ENCODE measurements around the gene SHH.

GRCh38 chr7:155792315-155792960, 19.8 kb downstream of the SHH start:
- TF ChIP-seq CTCF (conservative IDR thresholded peaks at IDR 0.05; ENCODE audit: low read depth, low read length), result no peak
- no peak for TF ChIP-seq ELK1 (IDR thresholded peaks at IDR 0.05; ENCODE audit: borderline replicate concordance, low read depth, low read length)
- TF ChIP-seq MXI1 (IDR thresholded peaks at IDR 0.05; ENCODE audit: borderline replicate concordance, low read depth, low read length), result no peak
- TF ChIP-seq POLR2A (IDR thresholded peaks at IDR 0.05; ENCODE audit: low read depth, low read length), result no peak
- TF ChIP-seq CHD1 (IDR thresholded peaks at IDR 0.05; ENCODE audit: low read depth, low read length), result no peak
